WTC11 (cell line): ENCODE measurements around the gene COG3. TPM values are rescaled to one million over a fixed set of nuclear protein-coding genes. Genes with fewer than 3 reads are reported as not detected.
A peak's percentile ranks its signal among the peaks of the same experiment; 100 is the strongest.

ENCODE experiments used
- ATAC-seq: fragments of 200-7000 bp; cut with Tn5 transposase; 2 replicates; pipeline ENCODE4 v1.10.0; 2021; ENCODE audit warnings: mild to moderate bottlenecking, moderate library complexity
- Bru-seq: library from RNA; stranded (reverse); fragments of 400-500 nt; gene quantifications from one replicate; lab custom pipeline; 2021; lab: Mats Ljungman, UMichigan
- CTCF ChIA-PET: fragments of 300-600 bp; sonication (Branson Sonifier 250); formaldehyde crosslinking; loops from one replicate; lab custom pipeline; 2021; ENCODE audit warnings: antibody characterized with exemption; lab: Charles Lee
- POLR2A ChIA-PET: fragments of 350-600 bp; sonication (Branson Sonifier 250); formaldehyde crosslinking; loops from one replicate; lab custom pipeline; 2021; ENCODE audit warnings: antibody characterized with exemption; lab: Charles Lee
- DNase-seq: peaks from one replicate; pipeline ENCODE4 v3.0.0; 2021; ENCODE audit warnings: low spot score
- H3K27ac Mint-ChIP-seq: 2 replicates; pipeline ENCODE4 v1.8.0; 2021; ENCODE audit warnings: mixed read lengths
- H3K27me3 Mint-ChIP-seq: 2 replicates; pipeline ENCODE4 v1.8.0; 2021; ENCODE audit warnings: low read depth, mild to moderate bottlenecking, moderate library complexity, mixed read lengths
- H3K36me3 Mint-ChIP-seq: 2 replicates; pipeline ENCODE4 v1.8.0; 2021; ENCODE audit warnings: mixed read lengths
- H3K4me1 Mint-ChIP-seq: 2 replicates; pipeline ENCODE4 v1.8.0; 2022; ENCODE audit warnings: mixed read lengths
- H3K4me3 Mint-ChIP-seq: 2 replicates; pipeline ENCODE4 v1.8.0; 2021; ENCODE audit warnings: mild to moderate bottlenecking, moderate library complexity, mixed read lengths
- H3K9me3 Mint-ChIP-seq: 2 replicates; pipeline ENCODE4 v1.8.0; 2021; ENCODE audit warnings: mixed read lengths
- E2F4 ChIP-seq: sonication (generic); formaldehyde crosslinking; IDR thresholded peaks from 2 replicates; pipeline ENCODE4 v1.8.1; 2022; ENCODE audit warnings: low read depth, mild to moderate bottlenecking, moderate library complexity, missing genetic modification reagents, borderline replicate concordance
- E2F5 ChIP-seq: sonication (generic); formaldehyde crosslinking; IDR thresholded peaks from 2 replicates; pipeline ENCODE4 v1.8.1; 2022; ENCODE audit warnings: mild to moderate bottlenecking, moderate library complexity, missing genetic modification reagents
- EMX1 ChIP-seq: fragments of 250-450 bp; sonication (Bioruptor Pico); IDR thresholded peaks from 2 replicates; pipeline ENCODE4 v1.8.0; 2021; ENCODE audit warnings: mild to moderate bottlenecking
- ESRRA ChIP-seq: sonication (generic); formaldehyde crosslinking; IDR thresholded peaks from 2 replicates; pipeline ENCODE4 v1.8.1; 2022; ENCODE audit warnings: mild to moderate bottlenecking, missing genetic modification reagents, borderline replicate concordance
- IRF2 ChIP-seq: sonication (generic); formaldehyde crosslinking; IDR thresholded peaks from 2 replicates; pipeline ENCODE4 v1.8.0; 2022; ENCODE audit warnings: low read depth, missing genetic modification reagents, borderline replicate concordance
- KAT7 ChIP-seq: sonication (generic); formaldehyde crosslinking; IDR thresholded peaks from 2 replicates; pipeline ENCODE4 v1.8.1; 2023; ENCODE audit warnings: missing genetic modification reagents, mild to moderate bottlenecking, borderline replicate concordance
- PREB ChIP-seq: sonication (generic); formaldehyde crosslinking; IDR thresholded peaks from 2 replicates; pipeline ENCODE4 v1.8.1; 2022; ENCODE audit warnings: mild to moderate bottlenecking, missing genetic modification reagents, moderate library complexity, borderline replicate concordance
- SOX15 ChIP-seq: fragments of 250-450 bp; sonication (Bioruptor Pico); IDR thresholded peaks from 2 replicates; pipeline ENCODE4 v1.9.0; 2021; ENCODE audit warnings: mild to moderate bottlenecking
- SP1 ChIP-seq: sonication (generic); formaldehyde crosslinking; conservative IDR thresholded peaks from 2 replicates; pipeline ENCODE4 v1.8.1; 2022; ENCODE audit warnings: missing genetic modification reagents
- TCF7 ChIP-seq: sonication (generic); formaldehyde crosslinking; IDR thresholded peaks from 2 replicates; pipeline ENCODE4 v1.8.0; 2022; ENCODE audit warnings: mild to moderate bottlenecking, low read depth, missing genetic modification reagents, moderate library complexity
- ZBTB21 ChIP-seq: sonication (generic); formaldehyde crosslinking; IDR thresholded peaks from 2 replicates; pipeline ENCODE4 v1.8.1; 2023; ENCODE audit warnings: mild to moderate bottlenecking, missing genetic modification reagents, borderline replicate concordance
- ZNF219 ChIP-seq: sonication (generic); formaldehyde crosslinking; IDR thresholded peaks from 2 replicates; pipeline ENCODE4 v1.8.0; 2023; ENCODE audit warnings: missing genetic modification reagents, mild to moderate bottlenecking, borderline replicate concordance
- long read RNA-seq, 3 experiments: library from RNA in 1 of 3; library from capped mRNA in 1 of 3; library from polyadenylated mRNA in 1 of 3; unstranded in 2 of 3; stranded (forward) in 1 of 3; transcript quantifications; one replicate each; pipeline ENCODE4 v2.0.0, GENCODE V29; 2021
- total RNA-seq: library from RNA; stranded (reverse); gene quantifications from 3 replicates; pipeline ENCODE4 v1.2.3, GENCODE V29; 2021
- TF ChIP-seq, protein P1 (sequence below): sonication (generic); formaldehyde crosslinking; IDR thresholded peaks from 2 replicates; pipeline ENCODE4 v1.8.1; 2023; ENCODE audit warnings: mild to moderate bottlenecking, missing genetic modification reagents, moderate library complexity
- TF ChIP-seq, protein P2 (sequence below): sonication (generic); formaldehyde crosslinking; IDR thresholded peaks from 2 replicates; pipeline ENCODE4 v1.8.0; 2022; ENCODE audit warnings: mild to moderate bottlenecking, missing genetic modification reagents
- TF ChIP-seq, protein P3 (sequence below): sonication (generic); formaldehyde crosslinking; IDR thresholded peaks from 2 replicates; pipeline ENCODE4 v1.8.0; 2023; ENCODE audit warnings: missing genetic modification reagents, mild to moderate bottlenecking, borderline replicate concordance
- TF ChIP-seq, protein P4 (sequence below): fragments of 250-450 bp; sonication (Bioruptor Pico); IDR thresholded peaks from 2 replicates; pipeline ENCODE4 v1.9.0; 2021; ENCODE audit warnings: mild to moderate bottlenecking, borderline replicate concordance

Gene COG3, protein sequence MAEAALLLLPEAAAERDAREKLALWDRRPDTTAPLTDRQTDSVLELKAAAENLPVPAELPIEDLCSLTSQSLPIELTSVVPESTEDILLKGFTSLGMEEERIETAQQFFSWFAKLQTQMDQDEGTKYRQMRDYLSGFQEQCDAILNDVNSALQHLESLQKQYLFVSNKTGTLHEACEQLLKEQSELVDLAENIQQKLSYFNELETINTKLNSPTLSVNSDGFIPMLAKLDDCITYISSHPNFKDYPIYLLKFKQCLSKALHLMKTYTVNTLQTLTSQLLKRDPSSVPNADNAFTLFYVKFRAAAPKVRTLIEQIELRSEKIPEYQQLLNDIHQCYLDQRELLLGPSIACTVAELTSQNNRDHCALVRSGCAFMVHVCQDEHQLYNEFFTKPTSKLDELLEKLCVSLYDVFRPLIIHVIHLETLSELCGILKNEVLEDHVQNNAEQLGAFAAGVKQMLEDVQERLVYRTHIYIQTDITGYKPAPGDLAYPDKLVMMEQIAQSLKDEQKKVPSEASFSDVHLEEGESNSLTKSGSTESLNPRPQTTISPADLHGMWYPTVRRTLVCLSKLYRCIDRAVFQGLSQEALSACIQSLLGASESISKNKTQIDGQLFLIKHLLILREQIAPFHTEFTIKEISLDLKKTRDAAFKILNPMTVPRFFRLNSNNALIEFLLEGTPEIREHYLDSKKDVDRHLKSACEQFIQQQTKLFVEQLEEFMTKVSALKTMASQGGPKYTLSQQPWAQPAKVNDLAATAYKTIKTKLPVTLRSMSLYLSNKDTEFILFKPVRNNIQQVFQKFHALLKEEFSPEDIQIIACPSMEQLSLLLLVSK
- 17.0 to 21.6 TPM (median 19.6 TPM) in 3 replicates for total RNA-seq
- Bru-seq, nascent RNA = percentile 78 among the genes with signal in this experiment
- long read RNA-seq, experiment 1, full-length matches to known transcripts = 52 of 75 reads
- long read RNA-seq, experiment 1, partial matches to known transcripts = 5 of 75 reads
- long read RNA-seq, experiment 1, other reads (novel, unspliced or antisense) = 18 of 75 reads
- long read RNA-seq, experiment 2, full-length matches to known transcripts = 12 of 32 reads
- long read RNA-seq, experiment 2, partial matches to known transcripts = 9 of 32 reads
- long read RNA-seq, experiment 2, other reads (novel, unspliced or antisense) = 11 of 32 reads
- long read RNA-seq, experiment 3, partial matches to known transcripts = 0 of 1 reads
- long read RNA-seq, experiment 3, other reads (novel, unspliced or antisense) = 0 of 1 reads

DNA sequence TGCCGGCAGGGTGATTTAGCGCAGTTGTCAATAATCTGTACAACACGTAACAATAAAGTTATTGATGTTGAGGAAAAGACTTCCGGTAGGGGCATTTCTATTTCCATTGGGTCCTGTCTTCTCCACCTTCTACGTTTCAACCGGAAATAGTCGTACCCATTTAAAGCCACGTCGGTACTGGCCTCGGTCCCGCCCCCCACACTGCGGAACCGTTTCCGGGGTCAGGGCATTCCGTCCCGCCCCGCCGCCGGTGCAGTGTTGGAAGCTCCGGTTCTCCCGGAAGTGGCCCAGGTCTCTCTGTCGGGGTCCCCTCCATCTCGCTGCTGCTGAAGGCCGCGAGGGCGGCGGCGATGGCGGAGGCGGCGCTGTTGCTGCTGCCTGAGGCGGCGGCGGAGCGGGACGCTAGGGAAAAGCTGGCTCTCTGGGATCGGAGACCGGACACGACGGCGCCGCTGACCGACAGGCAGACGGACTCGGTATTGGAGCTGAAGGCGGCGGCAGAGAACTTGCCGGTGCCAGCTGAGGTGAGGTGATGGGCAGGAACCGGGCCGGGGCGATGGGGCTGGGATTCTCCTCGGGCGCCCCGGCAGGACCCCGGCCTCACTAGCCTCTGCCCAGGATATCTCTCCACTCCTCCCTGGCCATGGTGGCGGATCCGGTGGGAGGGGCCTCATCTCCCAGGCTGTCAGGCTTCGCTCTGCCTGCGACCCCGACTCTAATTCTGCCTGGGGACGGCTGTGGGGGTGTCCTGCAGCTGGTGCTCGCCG lies at the start of gene COG3:
COG3 (plus strand) TSS at position 253 of the 767 bp plus-strand sequence; CDS start at position 351, 98 bp downstream.
- CTCF ChIA-PET = interaction anchor here (0.5 to 1.6 kb wide), 5 partner anchors 9 to 413 kb away, joined by 4 to 7 read pairs (median 5); partner anchors contain the start of gene SLC25A30
- H3K36me3 Mint-ChIP-seq = no peaks in the 10 kb centered on the region
- peak within 1 kb of the TSS; percentile 97 for H3K27ac Mint-ChIP-seq
- POLR2A ChIA-PET = interaction anchor here (1.8 kb wide), 1 partner anchor 46 kb away, joined by 5 read pairs; the partner anchor contains the start of gene SLC25A30
- DNase-seq = peak; percentile 92
- ATAC-seq = peak; percentile 94
- peaks cover 30% of the 10 kb centered on the region for H3K4me1 Mint-ChIP-seq
- peak within 1 kb of the TSS; percentile 90 for H3K4me3 Mint-ChIP-seq
- H3K9me3 Mint-ChIP-seq = peaks cover 3% of the 10 kb centered on the region; the same call in 1 of the 2 replicates
- peaks cover 20% of the 10 kb centered on the region for H3K27me3 Mint-ChIP-seq
- TF ChIP-seq, protein P1, sequence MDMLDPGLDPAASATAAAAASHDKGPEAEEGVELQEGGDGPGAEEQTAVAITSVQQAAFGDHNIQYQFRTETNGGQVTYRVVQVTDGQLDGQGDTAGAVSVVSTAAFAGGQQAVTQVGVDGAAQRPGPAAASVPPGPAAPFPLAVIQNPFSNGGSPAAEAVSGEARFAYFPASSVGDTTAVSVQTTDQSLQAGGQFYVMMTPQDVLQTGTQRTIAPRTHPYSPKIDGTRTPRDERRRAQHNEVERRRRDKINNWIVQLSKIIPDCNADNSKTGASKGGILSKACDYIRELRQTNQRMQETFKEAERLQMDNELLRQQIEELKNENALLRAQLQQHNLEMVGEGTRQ (CRISPR knock-in tag) = no peak; the same call in 1 of the 2 replicates
- peak; percentile 77; the same call in 1 of the 2 replicates for TF ChIP-seq ESRRA (CRISPR knock-in tag)
- peak; percentile 92 for TF ChIP-seq SP1 (CRISPR knock-in tag)
- no peak; the same call in 1 of the 2 replicates for TF ChIP-seq KAT7 (CRISPR knock-in tag)
- no peak for TF ChIP-seq E2F5
- TF ChIP-seq EMX1 (CRISPR knock-in tag) = no peak
- TF ChIP-seq, protein P2, sequence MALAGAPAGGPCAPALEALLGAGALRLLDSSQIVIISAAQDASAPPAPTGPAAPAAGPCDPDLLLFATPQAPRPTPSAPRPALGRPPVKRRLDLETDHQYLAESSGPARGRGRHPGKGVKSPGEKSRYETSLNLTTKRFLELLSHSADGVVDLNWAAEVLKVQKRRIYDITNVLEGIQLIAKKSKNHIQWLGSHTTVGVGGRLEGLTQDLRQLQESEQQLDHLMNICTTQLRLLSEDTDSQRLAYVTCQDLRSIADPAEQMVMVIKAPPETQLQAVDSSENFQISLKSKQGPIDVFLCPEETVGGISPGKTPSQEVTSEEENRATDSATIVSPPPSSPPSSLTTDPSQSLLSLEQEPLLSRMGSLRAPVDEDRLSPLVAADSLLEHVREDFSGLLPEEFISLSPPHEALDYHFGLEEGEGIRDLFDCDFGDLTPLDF (CRISPR knock-in tag) = no peak
- no peak; the same call in 1 of the 2 replicates for TF ChIP-seq ZBTB21 (CRISPR knock-in tag)
- no peak for TF ChIP-seq SOX15 (CRISPR knock-in tag)
- TF ChIP-seq ZNF219 (CRISPR knock-in tag) = no peak; the same call in 1 of the 2 replicates
- TF ChIP-seq, protein P3, sequence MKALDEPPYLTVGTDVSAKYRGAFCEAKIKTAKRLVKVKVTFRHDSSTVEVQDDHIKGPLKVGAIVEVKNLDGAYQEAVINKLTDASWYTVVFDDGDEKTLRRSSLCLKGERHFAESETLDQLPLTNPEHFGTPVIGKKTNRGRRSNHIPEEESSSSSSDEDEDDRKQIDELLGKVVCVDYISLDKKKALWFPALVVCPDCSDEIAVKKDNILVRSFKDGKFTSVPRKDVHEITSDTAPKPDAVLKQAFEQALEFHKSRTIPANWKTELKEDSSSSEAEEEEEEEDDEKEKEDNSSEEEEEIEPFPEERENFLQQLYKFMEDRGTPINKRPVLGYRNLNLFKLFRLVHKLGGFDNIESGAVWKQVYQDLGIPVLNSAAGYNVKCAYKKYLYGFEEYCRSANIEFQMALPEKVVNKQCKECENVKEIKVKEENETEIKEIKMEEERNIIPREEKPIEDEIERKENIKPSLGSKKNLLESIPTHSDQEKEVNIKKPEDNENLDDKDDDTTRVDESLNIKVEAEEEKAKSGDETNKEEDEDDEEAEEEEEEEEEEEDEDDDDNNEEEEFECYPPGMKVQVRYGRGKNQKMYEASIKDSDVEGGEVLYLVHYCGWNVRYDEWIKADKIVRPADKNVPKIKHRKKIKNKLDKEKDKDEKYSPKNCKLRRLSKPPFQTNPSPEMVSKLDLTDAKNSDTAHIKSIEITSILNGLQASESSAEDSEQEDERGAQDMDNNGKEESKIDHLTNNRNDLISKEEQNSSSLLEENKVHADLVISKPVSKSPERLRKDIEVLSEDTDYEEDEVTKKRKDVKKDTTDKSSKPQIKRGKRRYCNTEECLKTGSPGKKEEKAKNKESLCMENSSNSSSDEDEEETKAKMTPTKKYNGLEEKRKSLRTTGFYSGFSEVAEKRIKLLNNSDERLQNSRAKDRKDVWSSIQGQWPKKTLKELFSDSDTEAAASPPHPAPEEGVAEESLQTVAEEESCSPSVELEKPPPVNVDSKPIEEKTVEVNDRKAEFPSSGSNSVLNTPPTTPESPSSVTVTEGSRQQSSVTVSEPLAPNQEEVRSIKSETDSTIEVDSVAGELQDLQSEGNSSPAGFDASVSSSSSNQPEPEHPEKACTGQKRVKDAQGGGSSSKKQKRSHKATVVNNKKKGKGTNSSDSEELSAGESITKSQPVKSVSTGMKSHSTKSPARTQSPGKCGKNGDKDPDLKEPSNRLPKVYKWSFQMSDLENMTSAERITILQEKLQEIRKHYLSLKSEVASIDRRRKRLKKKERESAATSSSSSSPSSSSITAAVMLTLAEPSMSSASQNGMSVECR (CRISPR knock-in tag) = peak; percentile 85; the same call in 1 of the 2 replicates
- no peak for TF ChIP-seq PREB (CRISPR knock-in tag)
- TF ChIP-seq E2F4 = no peak
- TF ChIP-seq TCF7 (CRISPR knock-in tag) = no peak
- TF ChIP-seq, protein P4, sequence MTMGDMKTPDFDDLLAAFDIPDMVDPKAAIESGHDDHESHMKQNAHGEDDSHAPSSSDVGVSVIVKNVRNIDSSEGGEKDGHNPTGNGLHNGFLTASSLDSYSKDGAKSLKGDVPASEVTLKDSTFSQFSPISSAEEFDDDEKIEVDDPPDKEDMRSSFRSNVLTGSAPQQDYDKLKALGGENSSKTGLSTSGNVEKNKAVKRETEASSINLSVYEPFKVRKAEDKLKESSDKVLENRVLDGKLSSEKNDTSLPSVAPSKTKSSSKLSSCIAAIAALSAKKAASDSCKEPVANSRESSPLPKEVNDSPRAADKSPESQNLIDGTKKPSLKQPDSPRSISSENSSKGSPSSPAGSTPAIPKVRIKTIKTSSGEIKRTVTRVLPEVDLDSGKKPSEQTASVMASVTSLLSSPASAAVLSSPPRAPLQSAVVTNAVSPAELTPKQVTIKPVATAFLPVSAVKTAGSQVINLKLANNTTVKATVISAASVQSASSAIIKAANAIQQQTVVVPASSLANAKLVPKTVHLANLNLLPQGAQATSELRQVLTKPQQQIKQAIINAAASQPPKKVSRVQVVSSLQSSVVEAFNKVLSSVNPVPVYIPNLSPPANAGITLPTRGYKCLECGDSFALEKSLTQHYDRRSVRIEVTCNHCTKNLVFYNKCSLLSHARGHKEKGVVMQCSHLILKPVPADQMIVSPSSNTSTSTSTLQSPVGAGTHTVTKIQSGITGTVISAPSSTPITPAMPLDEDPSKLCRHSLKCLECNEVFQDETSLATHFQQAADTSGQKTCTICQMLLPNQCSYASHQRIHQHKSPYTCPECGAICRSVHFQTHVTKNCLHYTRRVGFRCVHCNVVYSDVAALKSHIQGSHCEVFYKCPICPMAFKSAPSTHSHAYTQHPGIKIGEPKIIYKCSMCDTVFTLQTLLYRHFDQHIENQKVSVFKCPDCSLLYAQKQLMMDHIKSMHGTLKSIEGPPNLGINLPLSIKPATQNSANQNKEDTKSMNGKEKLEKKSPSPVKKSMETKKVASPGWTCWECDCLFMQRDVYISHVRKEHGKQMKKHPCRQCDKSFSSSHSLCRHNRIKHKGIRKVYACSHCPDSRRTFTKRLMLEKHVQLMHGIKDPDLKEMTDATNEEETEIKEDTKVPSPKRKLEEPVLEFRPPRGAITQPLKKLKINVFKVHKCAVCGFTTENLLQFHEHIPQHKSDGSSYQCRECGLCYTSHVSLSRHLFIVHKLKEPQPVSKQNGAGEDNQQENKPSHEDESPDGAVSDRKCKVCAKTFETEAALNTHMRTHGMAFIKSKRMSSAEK (CRISPR knock-in tag) = no peak
- TF ChIP-seq IRF2 = no peak
